H9 (cell line): Measurements from ENCODE around the gene EPYC. TPM values are rescaled to one million over a fixed set of nuclear protein-coding genes. Genes with fewer than 3 reads are reported as not detected.

Source experiments
- DNase-seq: peaks from one replicate; pipeline ENCODE4 v3.0.0-alpha.2; 2017
- H2AFZ ChIP-seq: one replicate; pipeline ENCODE4 v1.6.1; 2013; ENCODE audit warnings: mild to moderate bottlenecking, low read length, control low read depth, moderate library complexity
- H2AK5ac ChIP-seq: 2 replicates; pipeline ENCODE4 v1.6.1; 2013; ENCODE audit warnings: low read length, control low read depth, mixed read lengths; ENCODE audit not compliant: insufficient read length
- H2BK120ac ChIP-seq: one replicate; pipeline ENCODE4 v1.6.1; 2013; ENCODE audit warnings: low read depth, mild to moderate bottlenecking, low read length, control low read depth, inconsistent platforms; ENCODE audit not compliant: poor library complexity, severe bottlenecking
- H2BK12ac ChIP-seq: 2 replicates; pipeline ENCODE4 v1.6.1; 2013; ENCODE audit warnings: low read length, control low read depth, mixed read lengths, low read depth; ENCODE audit not compliant: insufficient read length
- H2BK15ac ChIP-seq: 2 replicates; pipeline ENCODE4 v1.6.1; 2013; ENCODE audit warnings: low read depth, low read length, control low read depth
- H2BK20ac ChIP-seq: one replicate; pipeline ENCODE4 v1.6.1; 2013; ENCODE audit warnings: low read depth, mild to moderate bottlenecking, low read length, control low read depth, inconsistent platforms; ENCODE audit not compliant: poor library complexity, severe bottlenecking
- H2BK5ac ChIP-seq: 2 replicates; pipeline ENCODE4 v1.6.1; 2013; ENCODE audit warnings: low read length, control low read depth, mixed read lengths; ENCODE audit not compliant: insufficient read length
- H3K14ac ChIP-seq: 2 replicates; pipeline ENCODE4 v1.6.1; 2013; ENCODE audit warnings: low read length, control low read depth; ENCODE audit not compliant: insufficient read depth
- H3K18ac ChIP-seq: 2 replicates; pipeline ENCODE4 v1.6.1; 2013; ENCODE audit warnings: low read depth, mild to moderate bottlenecking, mixed read lengths, low read length, control low read depth; ENCODE audit not compliant: insufficient read length
- H3K23ac ChIP-seq: 2 replicates; pipeline ENCODE4 v1.6.1; 2013; ENCODE audit warnings: low read length, control low read depth, mixed read lengths, low read depth; ENCODE audit not compliant: insufficient read length
- H3K23me2 ChIP-seq: 2 replicates; pipeline ENCODE4 v1.6.1; 2013; ENCODE audit warnings: low read depth, mild to moderate bottlenecking, mixed read lengths, low read length, control low read depth; ENCODE audit not compliant: insufficient read length, poor library complexity, severe bottlenecking
- H3K27ac ChIP-seq: 2 replicates; pipeline ENCODE4 v1.5.1; 2013; ENCODE audit warnings: low read length, control low read depth, mixed read lengths, low read depth; ENCODE audit not compliant: insufficient read length
- H3K27me3 ChIP-seq: 2 replicates; pipeline ENCODE4 v1.6.1; 2013; ENCODE audit warnings: low read length, control low read depth, inconsistent platforms; ENCODE audit not compliant: insufficient read depth
- H3K4ac ChIP-seq: 2 replicates; pipeline ENCODE4 v1.6.1; 2013; ENCODE audit warnings: low read depth, mild to moderate bottlenecking, control low read depth, inconsistent platforms, low read length, moderate library complexity
- H3K4me1 ChIP-seq: 2 replicates; pipeline ENCODE4 v1.6.1; 2013; ENCODE audit warnings: low read length, control low read depth, inconsistent platforms; ENCODE audit not compliant: insufficient read depth
- H3K4me2 ChIP-seq: 2 replicates; pipeline ENCODE4 v1.6.1; 2013; ENCODE audit warnings: low read length, control low read depth, mixed read lengths; ENCODE audit not compliant: insufficient read length, insufficient read depth
- H3K56ac ChIP-seq: 2 replicates; pipeline ENCODE4 v1.6.1; 2013; ENCODE audit warnings: low read depth, mild to moderate bottlenecking, mixed read lengths, low read length, control low read depth; ENCODE audit not compliant: insufficient read length
- H3K79me1 ChIP-seq: 2 replicates; pipeline ENCODE4 v1.6.1; 2013; ENCODE audit warnings: low read depth, mild to moderate bottlenecking, moderate library complexity, low read length, control low read depth, inconsistent platforms; ENCODE audit not compliant: insufficient read depth, poor library complexity, severe bottlenecking
- H3K79me2 ChIP-seq: 2 replicates; pipeline ENCODE4 v1.6.1; 2013; ENCODE audit warnings: low read length, control low read depth, inconsistent platforms; ENCODE audit not compliant: insufficient read depth
- H3K9ac ChIP-seq: 2 replicates; pipeline ENCODE4 v1.6.1; 2013; ENCODE audit warnings: low read length, control low read depth, mixed read lengths; ENCODE audit not compliant: insufficient read length; ENCODE audit errors: extremely low read depth
- H3K9me3 ChIP-seq: one replicate; pipeline ENCODE4 v1.6.1; 2013; ENCODE audit warnings: low read depth, low read length, inconsistent platforms; ENCODE audit not compliant: control insufficient read depth
- H3T11ph ChIP-seq: one replicate; pipeline ENCODE4 v1.6.1; 2013; ENCODE audit warnings: mild to moderate bottlenecking, low read length, control low read depth, inconsistent platforms
- H4K20me1 ChIP-seq: one replicate; pipeline ENCODE4 v1.6.1; 2013; ENCODE audit not compliant: control insufficient read depth, insufficient read length, insufficient read depth
- H4K5ac ChIP-seq: 2 replicates; pipeline ENCODE4 v1.6.1; 2013; ENCODE audit warnings: low read depth, mild to moderate bottlenecking, mixed read lengths, low read length, control low read depth; ENCODE audit not compliant: insufficient read length
- H4K8ac ChIP-seq: replicated peaks from 2 replicates; pipeline ENCODE4 v1.6.1; 2013; ENCODE audit warnings: low read length, control low read depth, mixed read lengths, low read depth; ENCODE audit not compliant: insufficient read length
- H4K91ac ChIP-seq: 2 replicates; pipeline ENCODE4 v1.6.1; 2013; ENCODE audit warnings: low read depth, mild to moderate bottlenecking, moderate library complexity, mixed read lengths, low read length, control low read depth; ENCODE audit not compliant: insufficient read length
- H3K27ac Mint-ChIP-seq, 3 experiments: 2 replicates in 2 of 3; 3 replicates in 1 of 3; pipeline ENCODE4 v1.8.0; 2020 to 2021; ENCODE audit warnings: mixed read lengths in 3 of 3, mild to moderate bottlenecking in 1 of 3, moderate library complexity in 1 of 3
- H3K27me3 Mint-ChIP-seq: 2 replicates; pipeline ENCODE4 v1.8.0; 2021; ENCODE audit warnings: low read depth, mild to moderate bottlenecking, moderate library complexity, mixed read lengths
- H3K36me3 Mint-ChIP-seq, 3 experiments: 2 replicates in 2 of 3; 3 replicates in 1 of 3; pipeline ENCODE4 v1.8.0; 2020 to 2021; ENCODE audit warnings: low read depth in 3 of 3, mixed read lengths in 3 of 3; ENCODE audit not compliant: insufficient read depth in 1 of 3
- H3K4me1 Mint-ChIP-seq, 2 experiments: 2 replicates each; pipeline ENCODE4 v1.8.0; 2020; ENCODE audit warnings: mixed read lengths in 2 of 2
- H3K4me3 Mint-ChIP-seq, 2 experiments: 2 replicates in 1 of 2; 3 replicates in 1 of 2; pipeline ENCODE4 v1.8.0; 2020 to 2021; ENCODE audit warnings: mild to moderate bottlenecking in 2 of 2, mixed read lengths in 2 of 2, moderate library complexity in 1 of 2
- H3K9me3 Mint-ChIP-seq, 2 experiments: 2 replicates in 1 of 2; 3 replicates in 1 of 2; pipeline ENCODE4 v1.8.0; 2020; ENCODE audit warnings: mild to moderate bottlenecking in 2 of 2, mixed read lengths in 2 of 2, moderate library complexity in 1 of 2
- WGBS: extraction: QIAGEN DNeasy Blood & Tissue Kit; methylation state at CpG from one replicate; pipeline ENCODE4 v1.1.7; 2013; ENCODE audit warnings: missing lambda C conversion rate, low lambda C conversion rate, mixed read lengths; ENCODE audit not compliant: insufficient read length; ENCODE audit errors: extremely low coverage; 5-methylcytosine and 5-hydroxymethylcytosine counted together
- total RNA-seq: library from RNA; stranded (reverse); gene quantifications from 2 replicates; pipeline ENCODE4 v1.2.1, GENCODE V29; 2021
- TF ChIP-seq, protein P1 (sequence below): fragments of 200-600 bp; sonication (generic); conservative IDR thresholded peaks from 3 replicates; pipeline ENCODE4 v1.8.0; 2021; ENCODE audit warnings: antibody characterized with exemption, mild to moderate bottlenecking

Gene EPYC
- total RNA-seq, 1 experiment from 2014 or later: not detected

DNA sequence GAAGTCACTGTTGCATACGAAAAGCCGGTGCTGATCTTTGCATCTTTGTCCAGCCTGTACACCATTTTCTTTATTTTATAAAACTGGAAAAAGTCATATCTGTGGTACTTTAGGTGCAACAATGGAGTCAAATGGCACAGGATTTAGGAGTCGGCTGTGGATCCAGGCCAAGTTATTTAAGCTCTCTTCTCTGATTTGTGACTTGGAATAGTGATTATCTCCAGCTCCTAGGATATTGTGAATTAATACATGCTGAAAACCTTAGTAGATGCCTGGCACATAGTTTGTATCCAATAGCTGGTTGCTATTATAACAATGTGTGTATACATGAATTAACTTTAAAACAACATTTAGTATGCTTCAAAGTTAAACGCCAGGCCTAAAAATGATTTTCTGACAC, 43.6 kb downstream of the EPYC start:
- no CpG with 5 or more reads among the region's 4 CpGs for WGBS
- Histone ChIP-seq H3K79me2 (no peaks in the 10 kb centered on the region), H4K20me1 (no peaks in the 10 kb centered on the region), H2BK20ac (no peak overlapping the region), H3K23me2 (no peaks in the 10 kb centered on the region), H3K27me3 (no peaks in the 10 kb centered on the region), H2AFZ (no peak overlapping the region), H4K91ac (no peak overlapping the region), H2AK5ac (no peak overlapping the region), H3K56ac (no peak overlapping the region), H2BK12ac (no peak overlapping the region), H4K8ac (no peak overlapping the region), H3K4ac (no peak overlapping the region), H3K23ac (no peak overlapping the region), H3K79me1 (no peaks in the 10 kb centered on the region), H3K18ac (no peak overlapping the region), H2BK5ac (no peak overlapping the region), H3K27ac (no peak overlapping the region), H4K5ac (no peak overlapping the region), H2BK120ac (no peak overlapping the region), H2BK15ac (no peak overlapping the region), H3K4me1 (no peaks in the 10 kb centered on the region), H3K4me2 (no peak overlapping the region), H3K9ac (no peak overlapping the region), H3K14ac (no peak overlapping the region), H3K9me3 (no peaks in the 10 kb centered on the region), H3T11ph (no peak overlapping the region)
- Mint-ChIP-seq H3K27ac (no peak overlapping the region), H3K4me1 (no peaks in the 10 kb centered on the region), H3K36me3 (no peaks in the 10 kb centered on the region), H3K4me3 (no peak overlapping the region), H3K9me3 (no peaks in the 10 kb centered on the region), H3K27me3 (no peaks in the 10 kb centered on the region)
- TF ChIP-seq, protein P1, sequence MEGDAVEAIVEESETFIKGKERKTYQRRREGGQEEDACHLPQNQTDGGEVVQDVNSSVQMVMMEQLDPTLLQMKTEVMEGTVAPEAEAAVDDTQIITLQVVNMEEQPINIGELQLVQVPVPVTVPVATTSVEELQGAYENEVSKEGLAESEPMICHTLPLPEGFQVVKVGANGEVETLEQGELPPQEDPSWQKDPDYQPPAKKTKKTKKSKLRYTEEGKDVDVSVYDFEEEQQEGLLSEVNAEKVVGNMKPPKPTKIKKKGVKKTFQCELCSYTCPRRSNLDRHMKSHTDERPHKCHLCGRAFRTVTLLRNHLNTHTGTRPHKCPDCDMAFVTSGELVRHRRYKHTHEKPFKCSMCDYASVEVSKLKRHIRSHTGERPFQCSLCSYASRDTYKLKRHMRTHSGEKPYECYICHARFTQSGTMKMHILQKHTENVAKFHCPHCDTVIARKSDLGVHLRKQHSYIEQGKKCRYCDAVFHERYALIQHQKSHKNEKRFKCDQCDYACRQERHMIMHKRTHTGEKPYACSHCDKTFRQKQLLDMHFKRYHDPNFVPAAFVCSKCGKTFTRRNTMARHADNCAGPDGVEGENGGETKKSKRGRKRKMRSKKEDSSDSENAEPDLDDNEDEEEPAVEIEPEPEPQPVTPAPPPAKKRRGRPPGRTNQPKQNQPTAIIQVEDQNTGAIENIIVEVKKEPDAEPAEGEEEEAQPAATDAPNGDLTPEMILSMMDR: no peak
- no peak for DNase-seq
